Transverse colon (tissue), 4 donors: ENCODE data around the gene PRKCA.
"Not testable (repeated sequence)": the region's sequence is repeated elsewhere in the genome, so short reads cannot be mapped to it uniquely, and the experiment has no call there.

Experiments used
- CTCF ChIP-seq, 5 experiments: fragments of 200-600 bp in 3 of 5; fragments of 450-650 bp in 2 of 5; sonication (generic) in 3 of 5; IDR thresholded peaks; 1 replicate in 2 of 5; 2 replicates in 3 of 5; pipeline ENCODE4 v1.5.1; 2016 to 2017; ENCODE audit warnings: antibody characterized with exemption in 5 of 5, inconsistent platforms in 3 of 5, mild to moderate bottlenecking in 2 of 5, moderate library complexity in 1 of 5
- EP300 ChIP-seq: sonication (generic); formaldehyde crosslinking; IDR thresholded peaks from one replicate; pipeline ENCODE4 v1.6.1; 2017; ENCODE audit warnings: antibody characterized with exemption, low read depth
- POLR2AphosphoS5 ChIP-seq, 3 donors: sonication (generic); formaldehyde crosslinking; IDR thresholded peaks; one replicate each; pipeline ENCODE4 v1.6.1; 2016; ENCODE audit warnings: antibody characterized with exemption in 3 of 3

GRCh38 chr17:66400041-66400688, 97.8 kb downstream of the PRKCA start:
- not testable (repeated sequence) for TF ChIP-seq CTCF (IDR thresholded peaks at IDR 0.05); EP300; POLR2AphosphoS5 (IDR thresholded peaks at IDR 0.05)
